ENCODE measurements around the gene C1QTNF6. TPM values are rescaled to one million over a fixed set of nuclear protein-coding genes. Genes with fewer than 3 reads are reported as not detected.

The C1QTNF6 gene
- total RNA-seq, 1 donor from 2014 or later = 6.0 TPM

GRCh38 chr22:37209140-37209845, 21.2 kb upstream of the C1QTNF6 start:
- Mint-ChIP-seq H3K27me3 (ENCODE audit: low read depth, unreplicated experiment) (peaks cover 50% of the 10 kb centered on the region), H3K27ac (ENCODE audit: unreplicated experiment) (no peak overlapping the region), H3K9me3 (ENCODE audit: unreplicated experiment) (no peaks in the 10 kb centered on the region), H3K4me3 (ENCODE audit: unreplicated experiment) (no peak overlapping the region), H3K36me3 (ENCODE audit: low read depth, unreplicated experiment) (no peaks in the 10 kb centered on the region), H3K4me1 (ENCODE audit: low read depth, unreplicated experiment) (peaks cover 2% of the 10 kb centered on the region)
- TF ChIP-seq CTCF (IDR thresholded peaks at IDR 0.05; ENCODE audit: insufficient read depth, low read depth, low read length) (no peak), EZH2 (IDR thresholded peaks at IDR 0.05; ENCODE audit: insufficient read depth, low read length) (no peak)
- Histone ChIP-seq H4K20me1 (ENCODE audit: insufficient read depth, low read length) (no peaks in the 10 kb centered on the region), H3K4me2 (ENCODE audit: low read length) (no peak overlapping the region), H3K9me3 (ENCODE audit: insufficient read depth, low read depth, low read length) (no peaks in the 10 kb centered on the region), H3K4me3 (ENCODE audit: insufficient read depth, low read depth, low read length) (no peak overlapping the region), H3K36me3 (ENCODE audit: insufficient read depth, low read length) (no peaks in the 10 kb centered on the region), H2AFZ (ENCODE audit: low read depth, low read length) (no peak overlapping the region), H3K27ac (ENCODE audit: low read depth, low read length) (no peak overlapping the region), H3K27me3 (ENCODE audit: insufficient read depth, low read length) (peaks cover 10% of the 10 kb centered on the region), H3K79me2 (ENCODE audit: insufficient read depth, low read length) (no peaks in the 10 kb centered on the region), H3K9ac (ENCODE audit: low read length) (no peak overlapping the region), H3K4me1 (ENCODE audit: insufficient read depth, low read length) (no peaks in the 10 kb centered on the region)
- DNase-seq (ENCODE audit: low read depth) = no peak
- no peak for FAIRE-seq

GRCh38 chr22:37208401-37209139, 20.5 kb upstream of the C1QTNF6 start:
- peaks cover 10% of the 10 kb centered on the region for H3K27me3 ChIP-seq (ENCODE audit: insufficient read depth, low read length)
- H3K4me1 Mint-ChIP-seq (ENCODE audit: low read depth, unreplicated experiment) = peaks cover 2% of the 10 kb centered on the region

More at GRCh38 chr22:37208401-37209139, 20.5 kb upstream of the C1QTNF6 start:
- TF ChIP-seq CTCF (IDR thresholded peaks at IDR 0.05; ENCODE audit: insufficient read depth, low read depth, low read length) = no peak
- TF ChIP-seq EZH2 (IDR thresholded peaks at IDR 0.05; ENCODE audit: insufficient read depth, low read length) = no peak
- Histone ChIP-seq H3K27ac (ENCODE audit: low read depth, low read length) (no peak overlapping the region), H4K20me1 (ENCODE audit: insufficient read depth, low read length) (no peaks in the 10 kb centered on the region), H3K79me2 (ENCODE audit: insufficient read depth, low read length) (no peaks in the 10 kb centered on the region), H3K9me3 (ENCODE audit: insufficient read depth, low read depth, low read length) (no peaks in the 10 kb centered on the region), H2AFZ (ENCODE audit: low read depth, low read length) (no peak overlapping the region), H3K4me1 (ENCODE audit: insufficient read depth, low read length) (no peaks in the 10 kb centered on the region), H3K36me3 (ENCODE audit: insufficient read depth, low read length) (no peaks in the 10 kb centered on the region), H3K4me3 (ENCODE audit: insufficient read depth, low read depth, low read length) (no peak overlapping the region), H3K4me2 (ENCODE audit: low read length) (no peak overlapping the region), H3K9ac (ENCODE audit: low read length) (no peak overlapping the region)
- Mint-ChIP-seq H3K27me3 (ENCODE audit: low read depth, unreplicated experiment) (peaks cover 43% of the 10 kb centered on the region), H3K9me3 (ENCODE audit: unreplicated experiment) (no peaks in the 10 kb centered on the region), H3K4me3 (ENCODE audit: unreplicated experiment) (no peak overlapping the region), H3K36me3 (ENCODE audit: low read depth, unreplicated experiment) (no peaks in the 10 kb centered on the region), H3K27ac (ENCODE audit: unreplicated experiment) (no peak overlapping the region)
- no peak for FAIRE-seq
- no peak for DNase-seq (ENCODE audit: low read depth)

Measured in astrocyte (in vitro differentiated cells and primary cell).